Measurements from ENCODE around the gene FAM171A1.

The FAM171A1 gene

DNA sequence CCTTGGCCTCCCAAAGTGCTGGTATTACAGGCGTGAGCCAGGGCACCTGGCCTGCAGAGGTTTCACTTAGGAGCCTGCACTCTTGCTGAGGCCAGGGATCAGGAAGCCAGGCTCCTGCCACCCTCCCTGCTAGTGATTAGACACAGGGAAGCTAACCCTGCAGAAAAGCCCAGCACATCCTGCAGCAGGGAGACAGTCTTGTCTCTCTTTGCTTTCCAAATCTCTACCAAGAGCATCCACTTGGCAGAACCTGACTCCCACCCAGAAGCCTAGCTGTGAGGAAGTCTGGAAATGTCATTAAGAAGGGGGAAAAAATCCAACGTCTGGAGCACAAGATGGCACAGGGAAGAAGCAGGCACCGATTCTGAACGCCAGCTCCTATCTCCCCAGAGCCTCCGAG is 8.0 kb upstream of the FAM171A1 start:
- H4K20me1 ChIP-seq (ENCODE audit: insufficient read depth, low read length, poor library complexity, severe bottlenecking): no peaks in the 10 kb centered on the region
- H3K27me3 ChIP-seq (ENCODE audit: insufficient read depth, low read length, poor library complexity, severe bottlenecking): no peaks in the 10 kb centered on the region
- no peaks in the 10 kb centered on the region for H3K9me2 ChIP-seq (replicated peaks; ENCODE audit: low read depth, low read length)
- H3K9me3 ChIP-seq (ENCODE audit: insufficient read depth, low read depth, low read length): no peaks in the 10 kb centered on the region
- H3K9ac ChIP-seq (ENCODE audit: low read depth, low read length, poor library complexity, severe bottlenecking): no peak overlapping the region
- H3K36me3 ChIP-seq (ENCODE audit: insufficient read depth, low read length): no peaks in the 10 kb centered on the region
- H3F3A ChIP-seq (ENCODE audit: low read depth): 0 out of 2 replicates have a peak, but pooled peaks cover 2% of the 10 kb centered on the region
- no peak overlapping the region for H2AFZ ChIP-seq (ENCODE audit: low read length)
- no peaks in the 10 kb centered on the region for H3K79me2 ChIP-seq (ENCODE audit: insufficient read depth, low read length)
- TF ChIP-seq, protein P1, sequence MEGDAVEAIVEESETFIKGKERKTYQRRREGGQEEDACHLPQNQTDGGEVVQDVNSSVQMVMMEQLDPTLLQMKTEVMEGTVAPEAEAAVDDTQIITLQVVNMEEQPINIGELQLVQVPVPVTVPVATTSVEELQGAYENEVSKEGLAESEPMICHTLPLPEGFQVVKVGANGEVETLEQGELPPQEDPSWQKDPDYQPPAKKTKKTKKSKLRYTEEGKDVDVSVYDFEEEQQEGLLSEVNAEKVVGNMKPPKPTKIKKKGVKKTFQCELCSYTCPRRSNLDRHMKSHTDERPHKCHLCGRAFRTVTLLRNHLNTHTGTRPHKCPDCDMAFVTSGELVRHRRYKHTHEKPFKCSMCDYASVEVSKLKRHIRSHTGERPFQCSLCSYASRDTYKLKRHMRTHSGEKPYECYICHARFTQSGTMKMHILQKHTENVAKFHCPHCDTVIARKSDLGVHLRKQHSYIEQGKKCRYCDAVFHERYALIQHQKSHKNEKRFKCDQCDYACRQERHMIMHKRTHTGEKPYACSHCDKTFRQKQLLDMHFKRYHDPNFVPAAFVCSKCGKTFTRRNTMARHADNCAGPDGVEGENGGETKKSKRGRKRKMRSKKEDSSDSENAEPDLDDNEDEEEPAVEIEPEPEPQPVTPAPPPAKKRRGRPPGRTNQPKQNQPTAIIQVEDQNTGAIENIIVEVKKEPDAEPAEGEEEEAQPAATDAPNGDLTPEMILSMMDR (conservative IDR thresholded peaks at IDR 0.05; ENCODE audit: low read length): no peak
- TF ChIP-seq EZH2phosphoT487 (IDR thresholded peaks at IDR 0.05; ENCODE audit: borderline replicate concordance): no peak
- H3K4me3 ChIP-seq (ENCODE audit: low read length, poor library complexity, severe bottlenecking): no peak overlapping the region
- no peak overlapping the region for H3K4me2 ChIP-seq (ENCODE audit: low read depth, low read length, poor library complexity, severe bottlenecking)
- no peaks in the 10 kb centered on the region for H3K4me1 ChIP-seq (ENCODE audit: insufficient read depth, low read length, poor library complexity, severe bottlenecking)

DNA sequence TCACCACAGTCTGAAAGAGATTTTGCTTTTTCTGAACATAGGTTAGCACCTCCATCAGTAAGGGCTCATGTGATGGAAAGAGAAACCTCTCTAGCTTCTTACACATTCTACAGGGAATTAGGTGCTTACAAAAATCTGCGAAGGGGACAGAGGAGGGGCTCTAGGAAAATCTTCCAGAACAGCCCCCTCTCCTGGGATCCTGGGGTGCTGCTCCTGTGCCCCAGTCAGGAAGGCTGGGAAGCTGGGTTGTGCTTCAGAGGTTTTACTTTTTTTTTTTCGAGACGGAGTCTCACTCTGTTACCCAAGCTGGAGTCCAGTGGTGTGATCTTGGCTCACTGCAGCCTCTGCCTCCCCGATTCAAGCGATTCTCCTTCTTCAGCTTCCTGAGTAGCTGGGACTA is 7.5 kb upstream of the FAM171A1 start:
- Histone ChIP-seq H3K9me3 (ENCODE audit: insufficient read depth, low read depth, low read length) (no peaks in the 10 kb centered on the region), H3K4me2 (ENCODE audit: low read depth, low read length, poor library complexity, severe bottlenecking) (no peak overlapping the region), H3K36me3 (ENCODE audit: insufficient read depth, low read length) (no peaks in the 10 kb centered on the region), H3K79me2 (ENCODE audit: insufficient read depth, low read length) (no peaks in the 10 kb centered on the region), H3K4me1 (ENCODE audit: insufficient read depth, low read length, poor library complexity, severe bottlenecking) (no peaks in the 10 kb centered on the region), H3K9me2 (replicated peaks; ENCODE audit: low read depth, low read length) (no peaks in the 10 kb centered on the region), H3K27me3 (ENCODE audit: insufficient read depth, low read length, poor library complexity, severe bottlenecking) (no peaks in the 10 kb centered on the region), H3K4me3 (ENCODE audit: low read length, poor library complexity, severe bottlenecking) (no peak overlapping the region), H3F3A (ENCODE audit: low read depth) (0 out of 2 replicates have a peak, but pooled peaks cover 2% of the 10 kb centered on the region), H3K9ac (ENCODE audit: low read depth, low read length, poor library complexity, severe bottlenecking) (no peak overlapping the region), H2AFZ (ENCODE audit: low read length) (no peak overlapping the region), H4K20me1 (ENCODE audit: insufficient read depth, low read length, poor library complexity, severe bottlenecking) (no peaks in the 10 kb centered on the region)
- TF ChIP-seq, protein P1 (conservative IDR thresholded peaks at IDR 0.05; ENCODE audit: low read length): no peak
- no peak for TF ChIP-seq EZH2phosphoT487 (IDR thresholded peaks at IDR 0.05; ENCODE audit: borderline replicate concordance)

DNA sequence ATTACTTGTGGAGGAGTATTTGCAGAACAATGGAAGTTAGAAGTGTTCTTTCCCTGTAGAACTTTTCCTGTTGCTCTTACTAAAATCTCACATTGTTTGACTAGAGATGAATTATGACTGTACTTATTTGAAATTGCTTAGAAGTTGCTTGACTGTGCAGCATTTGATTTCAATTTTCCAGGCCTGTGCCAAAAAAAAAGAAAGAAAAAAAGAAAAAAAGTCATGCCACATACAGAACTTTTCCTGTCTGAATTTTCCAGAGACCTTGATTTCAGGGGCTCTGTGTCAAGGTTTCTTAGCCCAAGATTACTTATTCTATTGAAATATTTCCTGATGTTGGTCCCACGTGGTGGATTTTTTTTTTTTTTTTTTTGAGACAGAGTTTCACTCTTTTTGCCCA is 3.5 kb upstream of the FAM171A1 start:
- H3K4me1 ChIP-seq (ENCODE audit: insufficient read depth, low read length, poor library complexity, severe bottlenecking): peaks cover 4% of the 10 kb centered on the region
- no peaks in the 10 kb centered on the region for H3K27me3 ChIP-seq (ENCODE audit: insufficient read depth, low read length, poor library complexity, severe bottlenecking)
- H4K20me1 ChIP-seq (ENCODE audit: insufficient read depth, low read length, poor library complexity, severe bottlenecking): no peaks in the 10 kb centered on the region
- H2AFZ ChIP-seq (ENCODE audit: low read length): no peak overlapping the region
- no peak overlapping the region for H3K4me3 ChIP-seq (ENCODE audit: low read length, poor library complexity, severe bottlenecking)
- TF ChIP-seq, protein P1 (conservative IDR thresholded peaks at IDR 0.05; ENCODE audit: low read length): no peak
- no peak for TF ChIP-seq EZH2phosphoT487 (IDR thresholded peaks at IDR 0.05; ENCODE audit: borderline replicate concordance)
- no peak overlapping the region for H3K9ac ChIP-seq (ENCODE audit: low read depth, low read length, poor library complexity, severe bottlenecking)
- 0 out of 2 replicates have a peak, but pooled peaks cover 2% of the 10 kb centered on the region for H3F3A ChIP-seq (ENCODE audit: low read depth)
- H3K9me2 ChIP-seq (replicated peaks; ENCODE audit: low read depth, low read length): no peaks in the 10 kb centered on the region
- H3K9me3 ChIP-seq (ENCODE audit: insufficient read depth, low read depth, low read length): no peaks in the 10 kb centered on the region
- no peak overlapping the region for H3K4me2 ChIP-seq (ENCODE audit: low read depth, low read length, poor library complexity, severe bottlenecking)
- no peaks in the 10 kb centered on the region for H3K36me3 ChIP-seq (ENCODE audit: insufficient read depth, low read length)
- no peaks in the 10 kb centered on the region for H3K79me2 ChIP-seq (ENCODE audit: insufficient read depth, low read length)
